GM18526 (cell line): ENCODE measurements around the gene SYTL2.

Source experiments
- POLR2A ChIP-seq: IDR thresholded peaks from 3 replicates; pipeline ENCODE4 v1.6.1; 2011; ENCODE audit not compliant: insufficient read length; ENCODE audit errors: extremely low read depth

The SYTL2 gene

GRCh38 chr11:85774256-85775101, 36.5 kb downstream of the SYTL2 start:
- TF ChIP-seq POLR2A = no peak

GRCh38 chr11:85772695-85773094, 38.2 kb downstream of the SYTL2 start:
- TF ChIP-seq POLR2A = no peak

- TF ChIP-seq POLR2A = no peak
Observed at GRCh38 chr11:85771568-85771967, 39.4 kb downstream of the SYTL2 start.

- no peak for TF ChIP-seq POLR2A
Observed at GRCh38 chr11:85769771-85770170, 41.2 kb downstream of the SYTL2 start.

GRCh38 chr11:85768473-85769146, 42.3 kb downstream of the SYTL2 start:
- no peak for TF ChIP-seq POLR2A

GRCh38 chr11:85767246-85767945, 43.5 kb downstream of the SYTL2 start:
- TF ChIP-seq POLR2A = no peak

- TF ChIP-seq POLR2A = no peak
Observed at GRCh38 chr11:85766721-85767161, 44.2 kb downstream of the SYTL2 start.

GRCh38 chr11:85764796-85765195, 46.1 kb downstream of the SYTL2 start:
- TF ChIP-seq POLR2A = no peak

- TF ChIP-seq POLR2A = no peak
Observed at GRCh38 chr11:85762226-85762625, 48.7 kb downstream of the SYTL2 start.

- no peak for TF ChIP-seq POLR2A
Observed at GRCh38 chr11:85759915-85760314, 51.0 kb downstream of the SYTL2 start.

GRCh38 chr11:85758480-85759039, 52.4 kb downstream of the SYTL2 start:
- TF ChIP-seq POLR2A = no peak

- no peak for TF ChIP-seq POLR2A
Observed at GRCh38 chr11:85758026-85758425, 52.9 kb downstream of the SYTL2 start.

- no peak for TF ChIP-seq POLR2A
Observed at GRCh38 chr11:85756401-85757200, 54.3 kb downstream of the SYTL2 start.

- TF ChIP-seq POLR2A = no peak
Observed at GRCh38 chr11:85755701-85756100, 55.2 kb downstream of the SYTL2 start.

GRCh38 chr11:85755285-85755684, 55.7 kb downstream of the SYTL2 start:
- TF ChIP-seq POLR2A = no peak
